ENCODE results near the gene CALY.

The CALY gene

GRCh38 chr10:133342942-133343341 is 6.2 kb upstream of the CALY start:
- no peak for DNase-seq (ENCODE audit: low read depth, low spot score)
- no peak for TF ChIP-seq CTCF (IDR thresholded peaks at IDR 0.05; ENCODE audit: insufficient read depth, low read length, missing control alignments)
- CTCF ChIA-PET, result interaction anchor here (0.7 to 3.0 kb wide), 3 partner anchors 13 to 28 kb away, joined by 3 to 15 read pairs (median 3); no protein-coding TSS in a partner anchor
- no peak overlapping the region for H3K4me3 ChIP-seq (ENCODE audit: low read depth, low read length)
- POLR2A ChIA-PET, result no interaction called here

- CTCF ChIA-PET, result interaction anchor here (0.7 kb wide), 1 partner anchor 12 kb away, joined by 3 read pairs; no protein-coding TSS in a partner anchor
- no peak for TF ChIP-seq CTCF (IDR thresholded peaks at IDR 0.05; ENCODE audit: insufficient read depth, low read length, missing control alignments)
Measured at GRCh38 chr10:133341983-133342382, 5.3 kb upstream of the CALY start.

GRCh38 chr10:133339708-133340380 is 3.1 kb upstream of the CALY start:
- ChIA-PET POLR2A (no interaction called here), CTCF (interaction anchor here (2.1 kb wide), 1 partner anchor 10 kb away, joined by 16 read pairs; no protein-coding TSS in a partner anchor)
- no peak for DNase-seq (ENCODE audit: low read depth, low spot score)
- no peak overlapping the region for H3K4me3 ChIP-seq (ENCODE audit: low read depth, low read length)
- no peak for TF ChIP-seq CTCF (IDR thresholded peaks at IDR 0.05; ENCODE audit: insufficient read depth, low read length, missing control alignments)

More at GRCh38 chr10:133341983-133342382, 5.3 kb upstream of the CALY start:
- H3K4me3 ChIP-seq (ENCODE audit: low read depth, low read length), result no peak overlapping the region
- POLR2A ChIA-PET, result no interaction called here
- DNase-seq (ENCODE audit: low read depth, low spot score), result no peak

GRCh38 chr10:133338080-133339071 is 1.7 kb upstream of the CALY start:
- no peak overlapping the region for H3K4me3 ChIP-seq (ENCODE audit: low read depth, low read length)
- ChIA-PET POLR2A (no interaction called here), CTCF (no interaction called here)
- DNase-seq (ENCODE audit: low read depth, low spot score), result no peak
- no peak for TF ChIP-seq CTCF (IDR thresholded peaks at IDR 0.05; ENCODE audit: insufficient read depth, low read length, missing control alignments)

GRCh38 chr10:133337370-133337725 is 652 bp upstream of the CALY start:
- TF ChIP-seq CTCF (IDR thresholded peaks at IDR 0.05; ENCODE audit: insufficient read depth, low read length, missing control alignments), result no peak
- H3K4me3 ChIP-seq (ENCODE audit: low read depth, low read length), result no peak overlapping the region
- DNase-seq (ENCODE audit: low read depth, low spot score), result no peak
- ChIA-PET POLR2A (no interaction called here), CTCF (no interaction called here)

- ChIA-PET POLR2A (interaction anchor here (0.6 kb wide), 1 partner anchor 9 kb away, joined by 3 read pairs; no protein-coding TSS in a partner anchor), CTCF (interaction anchor here (1.1 kb wide), 1 partner anchor 8 kb away, joined by 4 read pairs; no protein-coding TSS in a partner anchor)
- no peak overlapping the region for H3K4me3 ChIP-seq (ENCODE audit: low read depth, low read length)
- TF ChIP-seq CTCF (IDR thresholded peaks at IDR 0.05; ENCODE audit: insufficient read depth, low read length, missing control alignments), result no peak
- DNase-seq (ENCODE audit: low read depth, low spot score), result no peak
Measured at GRCh38 chr10:133336118-133336576, 549 bp downstream of the CALY start.
